GM12875 (cell line): ENCODE results near the gene MON1B.
A peak's percentile ranks its signal among the peaks of the same experiment; 100 is the strongest.

Experiments
- H3K4me3 ChIP-seq: one replicate; pipeline ENCODE4 v1.5.1; 2011; ENCODE audit warnings: low read depth, low read length, control low read depth
- TF ChIP-seq, protein P1 (sequence below): IDR thresholded peaks from 2 replicates; pipeline ENCODE4 v1.5.1; 2011; ENCODE audit warnings: low read depth, mild to moderate bottlenecking, control low read depth, inconsistent platforms, low read length, moderate library complexity, borderline replicate concordance; ENCODE audit not compliant: insufficient read depth

MON1B gene

GRCh38 chr16:77166726-77167125 is 24.3 kb upstream of the MON1B start:
- H3K4me3 ChIP-seq, result no peak overlapping the region
- TF ChIP-seq, protein P1, sequence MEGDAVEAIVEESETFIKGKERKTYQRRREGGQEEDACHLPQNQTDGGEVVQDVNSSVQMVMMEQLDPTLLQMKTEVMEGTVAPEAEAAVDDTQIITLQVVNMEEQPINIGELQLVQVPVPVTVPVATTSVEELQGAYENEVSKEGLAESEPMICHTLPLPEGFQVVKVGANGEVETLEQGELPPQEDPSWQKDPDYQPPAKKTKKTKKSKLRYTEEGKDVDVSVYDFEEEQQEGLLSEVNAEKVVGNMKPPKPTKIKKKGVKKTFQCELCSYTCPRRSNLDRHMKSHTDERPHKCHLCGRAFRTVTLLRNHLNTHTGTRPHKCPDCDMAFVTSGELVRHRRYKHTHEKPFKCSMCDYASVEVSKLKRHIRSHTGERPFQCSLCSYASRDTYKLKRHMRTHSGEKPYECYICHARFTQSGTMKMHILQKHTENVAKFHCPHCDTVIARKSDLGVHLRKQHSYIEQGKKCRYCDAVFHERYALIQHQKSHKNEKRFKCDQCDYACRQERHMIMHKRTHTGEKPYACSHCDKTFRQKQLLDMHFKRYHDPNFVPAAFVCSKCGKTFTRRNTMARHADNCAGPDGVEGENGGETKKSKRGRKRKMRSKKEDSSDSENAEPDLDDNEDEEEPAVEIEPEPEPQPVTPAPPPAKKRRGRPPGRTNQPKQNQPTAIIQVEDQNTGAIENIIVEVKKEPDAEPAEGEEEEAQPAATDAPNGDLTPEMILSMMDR, result no peak

GRCh38 chr16:77168901-77169300 is 22.1 kb upstream of the MON1B start:
- H3K4me3 ChIP-seq, result no peak overlapping the region

DNA sequence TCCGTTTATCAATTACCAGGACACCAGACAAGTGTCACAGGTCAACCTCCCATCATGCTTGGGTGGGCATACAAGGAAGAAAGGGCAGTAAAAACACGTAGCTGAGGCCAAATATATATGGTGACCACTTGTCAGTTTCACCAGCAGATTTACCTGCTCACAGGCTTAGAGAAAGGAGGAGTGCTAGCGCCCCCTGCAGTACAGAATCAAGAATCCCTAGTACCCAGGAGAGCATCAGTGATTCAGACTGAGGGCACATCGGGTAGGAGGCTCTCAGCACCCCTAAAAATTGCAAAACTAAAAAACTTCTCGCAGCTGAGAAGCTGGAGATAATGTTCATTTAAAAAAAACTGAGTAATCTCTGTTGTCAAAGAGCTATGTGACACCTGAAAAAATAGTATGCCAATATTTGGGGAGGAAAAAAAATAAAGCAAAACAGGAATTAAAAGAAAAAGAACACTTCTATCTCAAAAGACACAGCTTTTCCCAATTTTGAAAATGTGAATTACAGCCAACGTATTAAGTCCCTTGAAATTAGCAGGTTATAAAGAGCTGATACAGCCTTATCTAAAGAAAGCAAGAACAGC is 21.2 kb upstream of the MON1B start:
- TF ChIP-seq, protein P1, result peak; percentile 73
- no peak overlapping the region for H3K4me3 ChIP-seq

More at GRCh38 chr16:77168901-77169300, 22.1 kb upstream of the MON1B start:
- TF ChIP-seq, protein P1, result no peak

DNA sequence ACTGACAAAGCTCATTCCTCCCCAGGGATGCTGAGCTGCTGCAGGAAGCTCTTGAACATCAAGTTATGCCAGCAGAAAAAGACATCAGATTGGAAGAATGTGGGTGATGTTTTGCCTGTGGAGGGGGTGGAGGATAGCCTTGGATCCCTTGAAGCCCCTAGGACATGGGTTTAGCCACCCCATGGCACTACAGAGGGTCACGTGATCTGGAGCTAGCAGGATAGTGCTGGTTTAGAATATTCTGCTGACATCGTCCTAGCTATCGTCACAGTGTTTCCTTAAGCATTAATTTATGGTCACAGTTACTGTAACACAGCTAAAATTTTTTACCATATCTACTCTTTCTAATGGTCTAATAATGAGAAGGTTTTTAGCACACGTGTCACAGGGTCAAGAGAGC is 20.2 kb upstream of the MON1B start:
- no peak overlapping the region for H3K4me3 ChIP-seq
- TF ChIP-seq, protein P1, result no peak

- TF ChIP-seq, protein P1, result peak; percentile 56; the same call in 1 of the 2 replicates
- no peak overlapping the region for H3K4me3 ChIP-seq
These were observed 19.0 kb upstream of the MON1B start for GRCh38 chr16:77171745-77172635.

DNA sequence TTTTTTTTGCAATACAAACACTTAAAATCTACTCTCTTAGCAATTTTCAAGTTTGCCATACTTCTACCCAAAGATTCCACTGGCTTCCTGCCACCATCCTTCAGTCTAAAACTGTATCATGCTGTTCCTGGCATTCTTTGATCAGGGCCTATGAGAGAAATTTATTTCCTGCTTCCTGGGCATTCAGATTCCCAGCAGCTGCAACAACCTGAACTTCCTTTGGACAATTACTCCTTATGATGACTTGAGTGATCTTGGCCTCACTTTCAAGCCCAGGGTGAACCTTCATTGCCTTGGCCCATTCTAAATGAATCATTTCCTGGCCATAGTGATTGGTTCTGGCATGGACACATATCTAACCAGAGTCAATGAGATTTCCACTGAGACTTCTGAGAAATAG is 18.0 kb upstream of the MON1B start:
- H3K4me3 ChIP-seq, result no peak overlapping the region
- TF ChIP-seq, protein P1, result no peak
